HepG2 (cell line): ENCODE results near the gene PLXNB2. TPM values are rescaled to one million over a fixed set of nuclear protein-coding genes. Genes with fewer than 3 reads are reported as not detected.
A peak's percentile ranks its signal among the peaks of the same experiment; 100 is the strongest.

ENCODE experiments used
- AHR ChIP-seq: IDR thresholded peaks from 2 replicates; pipeline ENCODE4 v1.6.1; 2018; ENCODE audit warnings: missing genetic modification reagents, missing compliant biosample characterization
- ATAD3A ChIP-seq: sonication (generic); formaldehyde crosslinking; IDR thresholded peaks from 2 replicates; pipeline ENCODE4 v1.4.0; 2020; ENCODE audit warnings: missing genetic modification reagents
- HOXD1 ChIP-seq: sonication (generic); formaldehyde crosslinking; IDR thresholded peaks from 2 replicates; pipeline ENCODE4 v1.5.0; 2020; ENCODE audit warnings: missing genetic modification reagents
- KDM3A ChIP-seq: IDR thresholded peaks from 2 replicates; pipeline ENCODE4 v1.6.1; 2018; ENCODE audit warnings: low read depth, missing compliant biosample characterization
- KLF15 ChIP-seq: sonication (generic); formaldehyde crosslinking; IDR thresholded peaks from 2 replicates; pipeline ENCODE4 v1.8.1; 2023; ENCODE audit warnings: borderline replicate concordance, mild to moderate bottlenecking, inconsistent platforms, missing genetic modification reagents, mixed read lengths
- MIXL1 ChIP-seq: IDR thresholded peaks from 2 replicates; pipeline ENCODE4 v1.6.1; 2016
- PATZ1 ChIP-seq: sonication (generic); formaldehyde crosslinking; IDR thresholded peaks from 2 replicates; pipeline ENCODE4 v1.4.0; 2020; ENCODE audit warnings: missing genetic modification reagents
- PRDM4 ChIP-seq: sonication (generic); formaldehyde crosslinking; IDR thresholded peaks from 2 replicates; pipeline ENCODE4 v1.9.0; 2021; ENCODE audit warnings: missing genetic modification reagents, borderline replicate concordance
- SPEN ChIP-seq: sonication (generic); formaldehyde crosslinking; IDR thresholded peaks from 2 replicates; pipeline ENCODE4 v1.5.1; 2020; ENCODE audit warnings: low read depth, mild to moderate bottlenecking, missing genetic modification reagents
- TBX3 ChIP-seq: fragments of 450-650 bp; IDR thresholded peaks from 2 replicates; pipeline ENCODE4 v1.6.1; 2017; ENCODE audit warnings: antibody characterized with exemption, mild to moderate bottlenecking, inconsistent platforms, borderline replicate concordance
- ZBTB2 ChIP-seq: sonication (generic); formaldehyde crosslinking; IDR thresholded peaks from 2 replicates; pipeline ENCODE4 v1.8.0; 2022; ENCODE audit warnings: low read depth, missing genetic modification reagents
- ZNF232 ChIP-seq: sonication (generic); formaldehyde crosslinking; IDR thresholded peaks from 2 replicates; pipeline ENCODE4 v1.4.0; 2020; ENCODE audit warnings: missing genetic modification reagents, borderline replicate concordance
- ZNF367 ChIP-seq: sonication (generic); formaldehyde crosslinking; IDR thresholded peaks from 2 replicates; pipeline ENCODE4 v1.4.0; 2020; ENCODE audit warnings: missing genetic modification reagents, borderline replicate concordance
- ZNF672 ChIP-seq: sonication (generic); formaldehyde crosslinking; IDR thresholded peaks from 2 replicates; pipeline ENCODE4 v1.8.1; 2022; ENCODE audit warnings: missing genetic modification reagents
- ZNF800 ChIP-seq: sonication (generic); formaldehyde crosslinking; IDR thresholded peaks from 2 replicates; pipeline ENCODE4 v1.4.0; 2020; ENCODE audit warnings: missing genetic modification reagents
- ZNF841 ChIP-seq: sonication (generic); formaldehyde crosslinking; IDR thresholded peaks from 2 replicates; pipeline ENCODE4 v1.8.1; 2023; ENCODE audit warnings: missing genetic modification reagents, borderline replicate concordance
- ZUFSP ChIP-seq: sonication (generic); formaldehyde crosslinking; IDR thresholded peaks from 2 replicates; pipeline ENCODE4 v1.9.0; 2021; ENCODE audit warnings: missing genetic modification reagents, mild to moderate bottlenecking, borderline replicate concordance
- polyA plus RNA-seq, 8 experiments: library from polyadenylated mRNA; depleted of rRNA in 3 of 8; stranded (reverse) in 7 of 8; unstranded in 1 of 8; fragments of >200 nt; fragmentation: Illumina TruSeq in 4 of 8; extraction: Trizol in 4 of 8; gene quantifications; 2 replicates each; pipeline versions ENCODE4 v1.2.1 to v1.2.3, GENCODE V29; 2011 to 2016; ENCODE audit warnings: low read depth in 4 of 8, missing spikeins in 1 of 8, mixed read lengths in 1 of 8; ENCODE audit not compliant: insufficient read depth in 1 of 8
- total RNA-seq, 5 experiments: library from RNA; depleted of rRNA; stranded (reverse); fragments of >200 nt; fragmentation: Illumina TruSeq; extraction: Trizol; gene quantifications; 2 replicates each; pipeline ENCODE4 v1.2.3, GENCODE V29; 2016; ENCODE audit warnings: low read depth in 1 of 5

PLXNB2 gene
- total and polyA plus RNA-seq, 2 of the 13 experiments (the other 11 are each of a cell fraction or from before 2014, with no cell fraction given): 32.6 to 68.9 TPM

GRCh38 chr22:50305923-50306566 is 1.4 kb downstream of the PLXNB2 start (continued):
- TF ChIP-seq AHR (CRISPR knock-in tag) (no peak), ZNF841 (CRISPR knock-in tag) (no peak), TBX3 (no peak), PATZ1 (CRISPR knock-in tag) (0 out of 2 replicates have a peak, but pooled peaks have one; percentile 41), SPEN (CRISPR knock-in tag) (peak; percentile 47; the same call in 1 of the 2 replicates), ZNF672 (CRISPR knock-in tag) (no peak), MIXL1 (no peak), KLF15 (CRISPR knock-in tag) (no peak), ZNF367 (CRISPR knock-in tag) (no peak), HOXD1 (no peak), ZUFSP (CRISPR knock-in tag) (no peak), ATAD3A (CRISPR knock-in tag) (no peak), KDM3A (CRISPR knock-in tag) (no peak), PRDM4 (CRISPR knock-in tag) (no peak), ZNF232 (CRISPR knock-in tag) (no peak), ZNF800 (no peak), ZBTB2 (CRISPR knock-in tag) (no peak)
